VCaP (cell line): Measurements from ENCODE around the gene BCL2L15.

ENCODE experiments used
- H3K27ac ChIP-seq: fragments of 450-650 bp; 2 replicates; pipeline ENCODE4 v1.5.1; 2017
- TF ChIP-seq, protein P1 (sequence below): fragments of 450-650 bp; conservative IDR thresholded peaks from 2 replicates; pipeline ENCODE4 v1.5.1; 2017; ENCODE audit warnings: mild to moderate bottlenecking, moderate library complexity

The BCL2L15 gene

DNA sequence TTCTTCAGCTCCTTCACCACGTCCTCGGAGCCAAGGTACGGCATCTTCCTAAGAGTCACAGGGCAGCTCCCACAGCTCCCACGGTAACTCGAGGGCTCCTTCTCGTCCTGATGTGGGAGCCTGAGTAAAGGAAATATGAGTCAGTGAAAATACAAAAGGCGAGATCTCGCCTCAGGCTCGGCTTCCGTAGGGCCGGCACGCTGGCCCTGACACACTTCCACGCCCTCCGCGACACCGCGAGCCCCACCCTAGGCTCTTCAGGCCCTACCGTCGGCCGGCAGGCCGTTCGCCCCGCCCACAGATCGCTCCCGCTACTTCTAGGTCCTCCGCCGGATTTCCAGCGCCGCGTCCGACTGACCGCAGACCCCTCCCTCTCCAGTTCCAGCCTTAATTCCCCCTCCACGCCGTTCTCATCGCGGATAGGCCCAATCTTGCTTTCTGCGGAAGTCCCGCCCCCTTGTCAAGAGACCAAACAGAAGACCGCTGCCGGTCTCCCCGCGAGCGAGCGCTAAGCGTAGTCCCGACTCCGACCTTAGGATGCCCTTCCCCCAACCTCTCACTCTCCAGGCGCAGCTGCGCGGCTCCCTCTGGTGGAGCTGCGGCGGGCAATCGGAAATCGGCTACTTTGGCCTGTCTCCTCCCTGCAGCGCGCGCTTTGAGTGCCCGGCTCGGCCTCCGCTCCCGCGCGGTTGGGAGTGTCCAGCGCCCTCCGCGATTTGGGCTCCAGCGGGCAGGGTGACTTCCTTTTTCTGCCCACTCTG is 17.5 kb upstream of the BCL2L15 start, which contains the start of the genes AP4B1 and DCLRE1B:
Gene AP4B1, minus strand, starts transcription at position 126 of the 761 bp plus-strand sequence. Its CDS starts 82 bp downstream, at position 44.
Gene DCLRE1B, plus strand, starts transcription at position 653 of the 761 bp plus-strand sequence. CDS start 261 bp downstream, outside the sequence.
- TF ChIP-seq, protein P1, sequence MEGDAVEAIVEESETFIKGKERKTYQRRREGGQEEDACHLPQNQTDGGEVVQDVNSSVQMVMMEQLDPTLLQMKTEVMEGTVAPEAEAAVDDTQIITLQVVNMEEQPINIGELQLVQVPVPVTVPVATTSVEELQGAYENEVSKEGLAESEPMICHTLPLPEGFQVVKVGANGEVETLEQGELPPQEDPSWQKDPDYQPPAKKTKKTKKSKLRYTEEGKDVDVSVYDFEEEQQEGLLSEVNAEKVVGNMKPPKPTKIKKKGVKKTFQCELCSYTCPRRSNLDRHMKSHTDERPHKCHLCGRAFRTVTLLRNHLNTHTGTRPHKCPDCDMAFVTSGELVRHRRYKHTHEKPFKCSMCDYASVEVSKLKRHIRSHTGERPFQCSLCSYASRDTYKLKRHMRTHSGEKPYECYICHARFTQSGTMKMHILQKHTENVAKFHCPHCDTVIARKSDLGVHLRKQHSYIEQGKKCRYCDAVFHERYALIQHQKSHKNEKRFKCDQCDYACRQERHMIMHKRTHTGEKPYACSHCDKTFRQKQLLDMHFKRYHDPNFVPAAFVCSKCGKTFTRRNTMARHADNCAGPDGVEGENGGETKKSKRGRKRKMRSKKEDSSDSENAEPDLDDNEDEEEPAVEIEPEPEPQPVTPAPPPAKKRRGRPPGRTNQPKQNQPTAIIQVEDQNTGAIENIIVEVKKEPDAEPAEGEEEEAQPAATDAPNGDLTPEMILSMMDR = peak; percentile 62
- H3K27ac ChIP-seq = peak within 1 kb of the TSS; percentile 77

DNA sequence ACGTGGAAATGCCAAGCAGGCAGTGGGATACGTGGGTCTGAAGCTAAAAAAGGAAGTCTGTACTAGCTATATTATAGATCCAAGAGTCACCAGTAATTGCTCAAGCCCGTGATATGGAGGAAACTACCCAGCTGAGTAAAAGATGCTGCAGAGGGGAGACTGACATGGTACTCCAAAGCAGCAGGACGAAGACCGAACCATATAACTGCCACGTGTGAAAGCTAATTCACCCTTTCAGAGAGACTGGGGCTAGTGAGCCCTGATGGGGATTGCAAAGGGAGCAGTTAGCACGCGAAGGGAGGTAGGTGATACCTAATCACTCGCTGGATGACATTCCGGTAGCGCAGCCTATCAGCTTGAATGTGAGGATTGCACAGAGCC is 16.9 kb upstream of the BCL2L15 start:
- TF ChIP-seq, protein P1 = no peak
- H3K27ac ChIP-seq = peak overlapping the region; percentile 77

DNA sequence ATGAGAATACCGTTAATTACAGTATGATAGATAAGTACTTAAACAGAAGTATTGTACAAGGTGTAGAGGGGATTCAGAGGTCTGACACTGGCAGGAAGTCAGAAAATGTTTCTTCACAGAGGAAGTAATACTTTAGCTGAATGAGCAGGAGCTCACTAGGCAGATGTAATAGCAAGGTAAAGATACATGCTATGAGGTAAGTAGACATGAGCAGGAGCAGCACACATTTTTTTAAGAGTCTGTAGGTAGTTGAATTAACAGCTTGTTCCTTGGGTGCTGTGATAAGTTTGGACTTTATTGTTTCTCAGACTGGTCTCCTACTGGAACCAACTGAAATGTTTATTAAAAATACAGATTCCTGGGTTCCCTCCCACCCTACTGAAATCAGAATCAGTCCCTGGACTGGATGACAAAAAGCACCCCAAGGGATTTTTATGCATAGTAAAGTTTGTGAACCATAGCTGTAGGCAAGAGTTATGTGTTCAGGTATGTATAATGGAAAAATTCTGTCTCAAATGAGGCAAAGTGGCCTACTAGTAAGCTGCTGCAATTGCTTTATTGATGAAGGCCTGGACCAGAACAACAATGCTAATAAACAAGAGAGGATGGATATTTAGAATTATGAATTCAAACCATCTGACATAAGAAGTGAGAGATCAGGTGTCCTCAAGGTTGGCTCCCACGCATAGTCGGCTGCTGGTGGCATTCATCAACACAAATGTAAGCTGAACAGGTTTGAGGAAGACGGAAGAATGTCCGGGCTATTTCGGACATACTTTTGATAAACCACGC is 16.3 kb upstream of the BCL2L15 start:
- H3K27ac ChIP-seq = peak overlapping the region; percentile 77
- TF ChIP-seq, protein P1 = no peak

DNA sequence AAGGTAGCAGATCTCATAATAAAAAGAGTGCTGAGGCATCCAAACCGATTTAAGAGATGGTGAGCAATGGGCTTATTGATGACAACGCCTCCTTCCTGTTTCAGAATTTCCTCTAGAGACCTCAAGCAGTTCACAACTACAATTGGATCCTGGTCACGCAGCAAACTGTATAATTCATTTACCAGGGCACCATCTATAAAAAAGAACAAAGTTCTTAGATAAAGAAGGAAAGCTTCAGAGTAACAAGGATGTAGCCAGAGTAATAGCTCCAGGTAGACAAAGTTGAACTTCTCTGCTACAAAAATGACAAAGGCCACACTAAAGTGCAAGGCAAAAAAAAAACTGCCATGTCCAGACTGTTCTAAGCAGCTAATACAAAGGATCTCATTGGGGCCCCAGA is 13.8 kb upstream of the BCL2L15 start:
- H3K27ac ChIP-seq = no peak overlapping the region
- TF ChIP-seq, protein P1 = no peak

DNA sequence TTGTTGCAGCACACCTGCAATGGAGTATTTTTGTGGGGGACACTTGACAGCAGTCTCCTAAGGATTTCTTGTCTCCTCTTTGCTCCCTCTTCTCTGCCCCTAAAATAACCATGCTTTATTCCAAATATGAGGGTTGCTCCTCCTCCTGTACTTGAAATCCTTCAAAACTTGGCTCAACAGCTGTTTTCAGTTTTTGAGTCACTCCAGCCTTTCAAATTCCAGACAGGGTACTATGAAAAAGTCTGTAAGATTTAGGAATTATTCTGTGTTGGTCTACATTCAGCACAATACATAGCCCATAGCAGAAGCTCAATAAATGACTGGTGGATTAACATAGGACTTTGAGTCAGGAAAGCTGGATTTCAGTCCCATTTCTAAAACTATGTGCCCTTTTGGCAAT is 11.7 kb upstream of the BCL2L15 start:
- H3K27ac ChIP-seq = no peak overlapping the region
- TF ChIP-seq, protein P1 = no peak

DNA sequence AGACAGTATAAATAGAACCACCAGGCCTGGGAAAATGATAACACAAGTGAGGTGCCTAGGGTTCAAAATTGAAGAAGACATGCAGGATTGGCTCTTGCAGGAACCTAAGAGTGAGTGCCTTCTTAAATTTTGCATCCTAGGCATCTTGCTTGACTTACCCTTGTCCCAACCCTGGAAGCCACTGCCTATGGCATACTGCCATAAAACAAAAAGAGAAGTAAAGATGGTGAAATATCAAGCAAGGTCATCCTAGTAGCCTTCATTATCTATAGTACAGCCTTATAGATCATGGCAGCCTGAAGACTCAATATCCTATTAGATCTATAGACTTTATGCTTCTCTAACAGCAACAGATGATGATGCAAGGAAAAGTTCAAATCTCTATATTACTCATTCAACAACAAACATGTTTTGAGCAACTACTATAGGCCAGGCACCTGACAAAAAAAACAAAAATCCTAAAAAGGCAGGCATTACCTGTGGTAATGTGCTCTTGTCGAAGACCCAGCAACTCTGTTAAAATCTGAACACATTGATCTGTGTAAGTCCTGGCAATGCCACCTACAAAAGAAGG is 10.9 kb upstream of the BCL2L15 start:
- H3K27ac ChIP-seq = no peak overlapping the region

More for the DNA sequence above, 10.9 kb upstream of the BCL2L15 start:
- TF ChIP-seq, protein P1 = no peak
